ENCODE data around the gene ANAPC10. TPM values are rescaled to one million over a fixed set of nuclear protein-coding genes. Genes with fewer than 3 reads are reported as not detected.

ANAPC10 gene
- total and polyA plus RNA-seq, 4 donors: 17.8 to 53.7 (median 21.6) TPM

GRCh38 chr4:145042601-145043285, 55.3 kb downstream of the ANAPC10 start:
- DNase-seq (peak in 2 of 3 donors; percentile 58 to 76), ATAC-seq (ENCODE audit: insufficient read depth, low FRiP score) (no peak)
- Histone ChIP-seq H3K4me3 (no peak overlapping the region), H3K27ac (ENCODE audit: low read depth in 1 of 2, low read length in 1 of 2) (no peak overlapping the region), H3K36me3 (ENCODE audit: control insufficient read depth in 4 of 4, insufficient read depth in 4 of 4, low read length in 4 of 4) (peaks cover 0 to 2% (median under 1%) of the 10 kb centered on the region in 4 donors), H3K27me3 (ENCODE audit: control insufficient read depth in 3 of 3, insufficient read depth in 3 of 3, low read length in 2 of 3) (no peaks in the 10 kb centered on the region), H3K9me3 (ENCODE audit: control insufficient read depth in 4 of 4, insufficient read depth in 3 of 4, low read length in 3 of 4) (no peaks in the 10 kb centered on the region), H3K4me1 (ENCODE audit: control insufficient read depth in 5 of 5, insufficient read depth in 5 of 5, low read length in 5 of 5) (peaks cover 0 to 9% (median 0%) of the 10 kb centered on the region in 5 donors), H3K9ac (ENCODE audit: insufficient read depth in 1 of 2, low read length in 2 of 2) (no peak overlapping the region)
- WGBS, 2 donors: 88 to 94% methylated on average over 3 of the region's 3 CpGs
- TF ChIP-seq, protein P1, sequence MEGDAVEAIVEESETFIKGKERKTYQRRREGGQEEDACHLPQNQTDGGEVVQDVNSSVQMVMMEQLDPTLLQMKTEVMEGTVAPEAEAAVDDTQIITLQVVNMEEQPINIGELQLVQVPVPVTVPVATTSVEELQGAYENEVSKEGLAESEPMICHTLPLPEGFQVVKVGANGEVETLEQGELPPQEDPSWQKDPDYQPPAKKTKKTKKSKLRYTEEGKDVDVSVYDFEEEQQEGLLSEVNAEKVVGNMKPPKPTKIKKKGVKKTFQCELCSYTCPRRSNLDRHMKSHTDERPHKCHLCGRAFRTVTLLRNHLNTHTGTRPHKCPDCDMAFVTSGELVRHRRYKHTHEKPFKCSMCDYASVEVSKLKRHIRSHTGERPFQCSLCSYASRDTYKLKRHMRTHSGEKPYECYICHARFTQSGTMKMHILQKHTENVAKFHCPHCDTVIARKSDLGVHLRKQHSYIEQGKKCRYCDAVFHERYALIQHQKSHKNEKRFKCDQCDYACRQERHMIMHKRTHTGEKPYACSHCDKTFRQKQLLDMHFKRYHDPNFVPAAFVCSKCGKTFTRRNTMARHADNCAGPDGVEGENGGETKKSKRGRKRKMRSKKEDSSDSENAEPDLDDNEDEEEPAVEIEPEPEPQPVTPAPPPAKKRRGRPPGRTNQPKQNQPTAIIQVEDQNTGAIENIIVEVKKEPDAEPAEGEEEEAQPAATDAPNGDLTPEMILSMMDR (IDR thresholded peaks at IDR 0.05; ENCODE audit: control extremely low read depth, extremely low read depth): no peak

- H3K27ac ChIP-seq (ENCODE audit: low read depth in 1 of 2, low read length in 1 of 2): no peak overlapping the region
- H3K27me3 ChIP-seq (ENCODE audit: control insufficient read depth in 3 of 3, insufficient read depth in 3 of 3, low read length in 2 of 3): no peaks in the 10 kb centered on the region
- WGBS, 2 donors: 55 to 57% methylated on average over 3 of the region's 3 CpGs
- H3K9me3 ChIP-seq (ENCODE audit: control insufficient read depth in 4 of 4, insufficient read depth in 3 of 4, low read length in 3 of 4): no peaks in the 10 kb centered on the region
- peaks cover 0 to 2% (median under 1%) of the 10 kb centered on the region in 4 donors for H3K36me3 ChIP-seq (ENCODE audit: control insufficient read depth in 4 of 4, insufficient read depth in 4 of 4, low read length in 4 of 4)
- H3K4me3 ChIP-seq: no peak overlapping the region
- TF ChIP-seq, protein P1 (IDR thresholded peaks at IDR 0.05; ENCODE audit: control extremely low read depth, extremely low read depth): no peak
- no peak overlapping the region for H3K9ac ChIP-seq (ENCODE audit: insufficient read depth in 1 of 2, low read length in 2 of 2)
- peaks cover 0 to 9% (median 0%) of the 10 kb centered on the region in 5 donors for H3K4me1 ChIP-seq (ENCODE audit: control insufficient read depth in 5 of 5, insufficient read depth in 5 of 5, low read length in 5 of 5)
- DNase-seq (peak in 2 of 3 donors; percentile 15 to 29), ATAC-seq (ENCODE audit: insufficient read depth, low FRiP score) (no peak)
These were observed 56.6 kb downstream of the ANAPC10 start for GRCh38 chr4:145041378-145041777.

DNA sequence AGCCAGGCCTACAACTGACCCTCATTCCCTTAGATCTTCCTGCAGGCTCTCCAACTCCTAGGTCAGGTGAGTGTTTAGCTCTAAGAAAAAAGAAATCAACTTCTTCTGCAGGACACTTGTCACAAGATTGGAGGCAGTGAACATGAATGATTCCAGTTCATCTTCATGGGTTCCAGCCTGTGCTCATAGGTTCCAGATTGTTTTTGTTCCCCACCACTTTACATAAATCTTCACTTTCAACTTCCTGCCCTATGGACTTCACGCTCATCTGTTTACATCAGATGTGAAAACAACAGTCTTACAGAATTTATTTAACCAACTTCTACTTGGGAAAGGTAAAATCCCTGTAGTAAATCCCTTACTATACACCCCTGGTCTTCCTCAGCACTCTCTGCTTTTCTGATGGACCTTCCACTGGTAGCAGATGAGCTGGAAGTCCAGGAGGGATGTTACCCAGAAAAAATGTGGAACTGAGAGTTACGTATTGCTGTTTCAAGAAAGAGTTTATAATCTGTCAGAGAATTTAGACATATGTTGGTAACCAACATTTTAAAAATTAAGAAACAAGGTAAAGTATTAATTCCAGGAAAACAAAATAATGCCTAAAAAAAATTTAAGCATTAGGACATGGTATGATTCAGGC, 62.4 kb downstream of the ANAPC10 start:
- 34 to 67% methylated on average over 2 of the region's 2 CpGs for WGBS, 2 donors
- no peak for ATAC-seq (ENCODE audit: insufficient read depth, low FRiP score)
- TF ChIP-seq, protein P1 (IDR thresholded peaks at IDR 0.05; ENCODE audit: control extremely low read depth, extremely low read depth): no peak
- H3K4me1 ChIP-seq (ENCODE audit: control insufficient read depth in 5 of 5, insufficient read depth in 5 of 5, low read length in 5 of 5): no peaks in the 10 kb centered on the region
- peaks cover 6 to 19% (median 11%) of the 10 kb centered on the region in 4 donors for H3K36me3 ChIP-seq (ENCODE audit: control insufficient read depth in 4 of 4, insufficient read depth in 4 of 4, low read length in 4 of 4)
- no peak for DNase-seq
- H3K9me3 ChIP-seq (ENCODE audit: control insufficient read depth in 4 of 4, insufficient read depth in 3 of 4, low read length in 3 of 4): peaks cover 0 to 8% (median 2%) of the 10 kb centered on the region in 4 donors
- H3K4me3 ChIP-seq: no peak overlapping the region
- H3K9ac ChIP-seq (ENCODE audit: insufficient read depth in 1 of 2, low read length in 2 of 2): no peak overlapping the region
- H3K27ac ChIP-seq (ENCODE audit: low read depth in 1 of 2, low read length in 1 of 2): no peak overlapping the region
- H3K27me3 ChIP-seq (ENCODE audit: control insufficient read depth in 3 of 3, insufficient read depth in 3 of 3, low read length in 2 of 3): no peaks in the 10 kb centered on the region

All from lung (tissue), 12 donors.